Chondrocyte (in vitro differentiated cells): Measurements from ENCODE around the gene HUS1. TPM values are rescaled to one million over a fixed set of nuclear protein-coding genes. Genes with fewer than 3 reads are reported as not detected.
A peak's percentile ranks its signal among the peaks of the same experiment; 100 is the strongest.

ENCODE experiments used
- DNase-seq: peaks from one replicate; pipeline ENCODE4 v3.0.0; 2021; ENCODE audit warnings: mixed read lengths, low spot score
- H3K27ac Mint-ChIP-seq: one replicate; pipeline ENCODE4 v1.8.0; 2021; ENCODE audit warnings: mild to moderate bottlenecking, moderate library complexity, mixed read lengths; ENCODE audit not compliant: unreplicated experiment
- H3K27me3 Mint-ChIP-seq: 2 replicates; pipeline ENCODE4 v1.8.0; 2021; ENCODE audit warnings: low read depth, mixed read lengths
- H3K36me3 Mint-ChIP-seq: 2 replicates; pipeline ENCODE4 v1.8.0; 2021; ENCODE audit warnings: low read depth, mixed read lengths
- H3K4me1 Mint-ChIP-seq: 2 replicates; pipeline ENCODE4 v1.8.0; 2021; ENCODE audit warnings: low read depth, mild to moderate bottlenecking, mixed read lengths
- H3K4me3 Mint-ChIP-seq: one replicate; pipeline ENCODE4 v1.8.0; 2021; ENCODE audit warnings: mild to moderate bottlenecking, moderate library complexity, mixed read lengths; ENCODE audit not compliant: unreplicated experiment
- H3K9me3 Mint-ChIP-seq: 2 replicates; pipeline ENCODE4 v1.8.0; 2021; ENCODE audit warnings: low read depth, mixed read lengths
- long read RNA-seq: library from polyadenylated mRNA; stranded (forward); transcript quantifications from one replicate; pipeline ENCODE4 v2.0.0, GENCODE V29; 2021
- total RNA-seq: library from RNA; stranded (reverse); gene quantifications from 3 replicates; pipeline ENCODE4 v1.2.1, GENCODE V29; 2021
- TF ChIP-seq, protein P1 (sequence below): fragments of 200-600 bp; sonication (generic); IDR thresholded peaks from 2 replicates; pipeline ENCODE4 v1.5.0; 2021; ENCODE audit warnings: antibody characterized with exemption, mild to moderate bottlenecking, moderate library complexity

Gene HUS1
- 29.0 to 31.1 TPM (median 30.6 TPM) in 3 replicates for total RNA-seq
- long read RNA-seq, transcript HUS1-201 (8 exons, 2,935 nt), result major isoform, 10 of 23 reads
- long read RNA-seq, partial matches to known transcripts, result 0 of 23 reads
- long read RNA-seq, other reads (novel, unspliced or antisense), result 11 of 23 reads

DNA sequence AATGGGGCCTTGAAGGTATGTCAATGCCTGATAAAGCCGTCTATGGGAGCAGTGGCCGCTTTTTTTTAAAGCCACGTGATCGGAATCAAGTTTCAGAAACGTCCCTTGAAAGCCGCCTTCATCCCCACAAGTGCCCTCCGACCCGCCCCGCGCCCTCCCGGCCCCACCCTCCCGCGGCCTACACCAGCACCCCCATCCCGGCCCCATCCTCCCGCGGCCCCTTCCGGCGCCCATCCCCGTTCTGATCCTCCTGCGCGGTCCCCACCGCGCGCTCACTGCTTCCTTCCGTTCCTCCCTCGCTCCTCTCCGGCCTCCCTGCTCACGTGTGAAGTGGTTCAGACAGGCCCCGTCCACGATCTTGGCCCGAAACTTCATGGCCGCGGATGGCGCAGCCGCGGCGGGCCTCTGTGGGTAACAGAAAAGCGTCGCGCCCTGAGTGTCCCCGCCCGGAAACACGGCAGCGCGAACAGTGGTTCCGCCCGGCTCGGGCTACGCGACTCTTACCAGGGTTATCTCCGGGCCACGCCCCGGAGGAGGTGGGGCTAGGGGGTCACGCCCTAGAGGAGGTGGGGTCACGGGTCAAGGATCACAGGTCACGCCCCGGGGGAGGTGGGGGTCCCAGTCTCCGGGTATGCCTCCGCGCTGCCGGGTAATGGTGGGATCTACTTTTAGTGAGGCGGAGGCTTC, at the start of gene HUS1:
Gene HUS1 (minus strand): TSS at position 471 of the 687 bp plus-strand sequence. CDS start 96 bp downstream, at position 375.
- Mint-ChIP-seq H3K4me1 (peaks cover 11% of the 10 kb centered on the region), H3K9me3 (no peaks in the 10 kb centered on the region), H3K36me3 (peaks cover 17% of the 10 kb centered on the region), H3K4me3 (peak within 1 kb of the TSS; percentile 94), H3K27me3 (no peaks in the 10 kb centered on the region), H3K27ac (peak within 1 kb of the TSS; percentile 93)
- peak; percentile 95 for DNase-seq
- TF ChIP-seq, protein P1, sequence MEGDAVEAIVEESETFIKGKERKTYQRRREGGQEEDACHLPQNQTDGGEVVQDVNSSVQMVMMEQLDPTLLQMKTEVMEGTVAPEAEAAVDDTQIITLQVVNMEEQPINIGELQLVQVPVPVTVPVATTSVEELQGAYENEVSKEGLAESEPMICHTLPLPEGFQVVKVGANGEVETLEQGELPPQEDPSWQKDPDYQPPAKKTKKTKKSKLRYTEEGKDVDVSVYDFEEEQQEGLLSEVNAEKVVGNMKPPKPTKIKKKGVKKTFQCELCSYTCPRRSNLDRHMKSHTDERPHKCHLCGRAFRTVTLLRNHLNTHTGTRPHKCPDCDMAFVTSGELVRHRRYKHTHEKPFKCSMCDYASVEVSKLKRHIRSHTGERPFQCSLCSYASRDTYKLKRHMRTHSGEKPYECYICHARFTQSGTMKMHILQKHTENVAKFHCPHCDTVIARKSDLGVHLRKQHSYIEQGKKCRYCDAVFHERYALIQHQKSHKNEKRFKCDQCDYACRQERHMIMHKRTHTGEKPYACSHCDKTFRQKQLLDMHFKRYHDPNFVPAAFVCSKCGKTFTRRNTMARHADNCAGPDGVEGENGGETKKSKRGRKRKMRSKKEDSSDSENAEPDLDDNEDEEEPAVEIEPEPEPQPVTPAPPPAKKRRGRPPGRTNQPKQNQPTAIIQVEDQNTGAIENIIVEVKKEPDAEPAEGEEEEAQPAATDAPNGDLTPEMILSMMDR, result no peak

DNA sequence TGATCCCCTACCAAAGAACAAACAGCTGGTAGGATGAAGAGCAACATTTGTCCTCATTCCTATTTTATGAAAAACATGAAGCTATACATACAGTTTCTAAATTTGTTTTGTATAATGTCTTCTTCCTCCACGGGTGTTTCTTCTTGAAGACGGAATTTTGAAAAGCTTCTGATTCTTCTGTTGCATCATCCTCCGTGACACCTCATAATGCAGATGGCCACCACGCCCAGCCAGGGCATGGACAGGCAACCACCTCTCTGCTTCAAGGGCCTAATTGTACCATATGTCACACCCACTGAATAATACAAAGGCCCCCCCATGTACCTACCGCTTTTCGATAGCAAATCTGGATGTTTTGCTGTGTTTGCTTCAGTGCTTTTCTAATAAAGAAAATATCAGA, 49.5 kb upstream of the HUS1 start, which contains the start of gene SUN3:
Gene SUN3 (minus strand): TSS at position 170 of the 400 bp plus-strand sequence. CDS start 169 bp downstream, at position 1.
- Mint-ChIP-seq H3K4me1 (no peaks in the 10 kb centered on the region), H3K4me3 (no peak within 1 kb of the TSS), H3K27me3 (peaks cover 51% of the 10 kb centered on the region), H3K27ac (no peak within 1 kb of the TSS), H3K9me3 (peaks cover 10% of the 10 kb centered on the region), H3K36me3 (peaks cover 3% of the 10 kb centered on the region)
- TF ChIP-seq, protein P1, result no peak
- no peak for DNase-seq

DNA sequence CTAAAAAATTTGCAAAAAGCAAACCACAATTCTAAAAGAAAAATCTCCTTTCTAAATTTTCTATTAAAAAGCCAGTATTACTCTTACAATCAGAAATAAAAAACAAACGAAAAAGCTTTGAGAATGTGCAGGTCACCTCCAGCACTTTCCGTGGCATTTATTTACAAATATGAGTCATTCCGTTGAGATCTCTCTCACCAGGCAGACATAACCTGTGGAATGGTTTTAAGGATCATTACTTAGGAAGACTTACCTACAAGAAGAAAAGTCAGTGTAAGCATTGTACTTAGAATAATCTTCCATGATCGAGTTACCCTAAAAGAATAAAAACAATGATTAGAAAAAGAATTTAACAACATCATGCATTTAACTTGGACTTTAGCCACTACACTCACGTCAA, 46.2 kb upstream of the HUS1 start:
- TF ChIP-seq, protein P1, result no peak
- no peaks in the 10 kb centered on the region for H3K4me1 Mint-ChIP-seq
- H3K27me3 Mint-ChIP-seq, result peaks cover 51% of the 10 kb centered on the region
- H3K27ac Mint-ChIP-seq, result no peak overlapping the region
- H3K36me3 Mint-ChIP-seq, result peaks cover 5% of the 10 kb centered on the region
- no peak for DNase-seq
- no peak overlapping the region for H3K4me3 Mint-ChIP-seq
- peaks cover 31% of the 10 kb centered on the region for H3K9me3 Mint-ChIP-seq

DNA sequence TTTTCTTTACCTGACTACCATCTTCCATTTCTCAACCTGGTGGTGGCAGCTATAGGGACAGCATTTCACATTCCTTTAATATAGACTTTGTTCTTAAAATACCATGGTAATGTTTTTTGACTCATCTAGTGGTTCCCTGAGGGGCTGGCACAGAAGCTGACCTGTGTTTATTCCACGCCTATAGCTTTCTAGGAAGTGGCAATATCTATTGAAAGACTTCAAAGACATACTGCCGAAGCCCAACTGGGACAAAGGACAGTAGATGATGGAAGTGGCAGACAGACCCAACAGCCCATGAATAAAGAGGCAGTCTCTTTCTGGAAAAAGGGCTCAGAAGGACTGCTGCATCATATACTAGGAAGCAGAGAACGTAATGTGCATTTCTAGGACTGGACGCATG, 38.3 kb upstream of the HUS1 start:
- Mint-ChIP-seq H3K4me3 (no peak overlapping the region), H3K9me3 (peaks cover 28% of the 10 kb centered on the region), H3K27me3 (peaks cover 30% of the 10 kb centered on the region), H3K36me3 (peaks cover 9% of the 10 kb centered on the region), H3K4me1 (peaks cover 10% of the 10 kb centered on the region), H3K27ac (no peak overlapping the region)
- TF ChIP-seq, protein P1, result no peak
- no peak for DNase-seq

DNA sequence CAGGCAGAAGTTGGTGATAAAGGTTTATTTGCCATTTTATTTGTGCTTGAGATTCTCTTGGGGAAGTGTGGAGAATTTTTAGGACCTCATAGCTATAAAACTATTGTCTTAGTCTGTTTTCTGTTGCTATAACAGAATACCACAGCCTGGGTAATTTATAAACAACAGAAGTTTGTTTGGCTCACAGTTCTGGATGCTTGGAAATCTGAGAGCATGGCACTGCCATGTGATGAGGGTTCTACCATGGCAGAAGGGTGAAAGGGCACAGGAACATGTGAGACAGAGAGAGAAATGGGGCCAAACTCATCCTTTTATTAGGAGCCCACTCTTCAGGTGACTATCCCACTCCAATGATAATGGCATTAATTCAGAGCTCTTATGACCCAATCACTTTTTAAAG, 37.2 kb upstream of the HUS1 start:
- Mint-ChIP-seq H3K4me1 (peaks cover 10% of the 10 kb centered on the region), H3K27me3 (peaks cover 27% of the 10 kb centered on the region), H3K27ac (no peak overlapping the region), H3K4me3 (no peak overlapping the region), H3K36me3 (peaks cover 9% of the 10 kb centered on the region), H3K9me3 (peaks cover 20% of the 10 kb centered on the region)
- DNase-seq, result no peak
- TF ChIP-seq, protein P1, result no peak
